ENCODE results near the gene COLGALT1. TPM values are rescaled to one million over a fixed set of nuclear protein-coding genes. Genes with fewer than 3 reads are reported as not detected.
A peak's percentile ranks its signal among the peaks of the same experiment; 100 is the strongest.
"Not testable (repeated sequence)": the region's sequence is repeated elsewhere in the genome, so short reads cannot be mapped to it uniquely, and the experiment has no call there.

Gene COLGALT1
- total RNA-seq, 1 donor: 77.0 TPM

DNA sequence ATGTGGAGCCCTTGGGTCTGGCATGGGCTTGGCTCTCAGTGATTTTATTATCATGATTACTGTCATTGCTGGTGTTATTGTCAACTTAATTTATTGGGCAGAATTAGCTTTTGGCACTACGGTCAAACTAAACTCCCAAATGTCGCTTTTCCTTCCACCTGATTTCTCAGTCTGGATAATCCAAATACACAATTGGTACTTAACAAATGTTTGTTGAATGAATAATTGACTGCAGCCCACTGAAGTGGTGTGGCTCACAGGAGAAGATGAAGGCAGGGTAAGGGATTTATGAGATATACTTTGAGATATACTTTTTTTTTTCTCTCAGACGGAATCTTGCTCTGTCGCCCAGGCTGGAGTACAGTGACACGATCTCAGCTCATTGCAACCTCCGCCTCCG is 1.5 kb downstream of the COLGALT1 start:
- no peak for DNase-seq (ENCODE audit: low read depth in 2 of 3, low spot score in 2 of 3)

- no peak for DNase-seq (ENCODE audit: low read depth in 2 of 3, low spot score in 2 of 3)
Measured at GRCh38 chr19:17557466-17557865, 2.0 kb downstream of the COLGALT1 start.

GRCh38 chr19:17560205-17560595 is 4.8 kb downstream of the COLGALT1 start:
- no peak for DNase-seq (ENCODE audit: low read depth in 2 of 3, low spot score in 2 of 3)

- DNase-seq (ENCODE audit: low read depth in 2 of 3, low spot score in 2 of 3): no peak
Measured at GRCh38 chr19:17562097-17562496, 6.6 kb downstream of the COLGALT1 start.

- DNase-seq (ENCODE audit: low read depth in 2 of 3, low spot score in 2 of 3): peak in 1 of 3 donors; percentile 45
Measured at GRCh38 chr19:17562561-17562960, 7.1 kb downstream of the COLGALT1 start.

- no peak for DNase-seq (ENCODE audit: low read depth in 2 of 3, low spot score in 2 of 3)
Measured at GRCh38 chr19:17564781-17565180, 9.3 kb downstream of the COLGALT1 start.

DNA sequence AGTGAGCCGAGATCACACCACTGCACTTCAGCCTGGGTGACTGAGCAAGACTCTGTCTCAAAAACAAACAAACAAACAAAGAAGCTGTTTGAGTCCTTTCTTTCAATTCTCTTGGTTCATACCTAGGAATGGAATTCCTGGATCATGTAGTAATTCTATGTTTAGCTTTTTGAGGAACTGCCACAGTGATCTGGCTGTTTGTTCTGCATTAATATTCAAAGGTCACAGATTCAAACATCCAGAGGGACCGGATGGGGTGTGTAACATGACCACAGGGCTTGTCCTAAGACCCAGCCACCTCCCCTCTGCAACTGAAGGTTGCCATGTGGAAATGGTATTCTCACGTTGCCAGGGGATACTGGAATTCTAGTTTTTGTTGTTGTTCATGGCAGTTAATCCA is 10.2 kb downstream of the COLGALT1 start:
- DNase-seq (ENCODE audit: low read depth in 2 of 3, low spot score in 2 of 3): no peak

DNA sequence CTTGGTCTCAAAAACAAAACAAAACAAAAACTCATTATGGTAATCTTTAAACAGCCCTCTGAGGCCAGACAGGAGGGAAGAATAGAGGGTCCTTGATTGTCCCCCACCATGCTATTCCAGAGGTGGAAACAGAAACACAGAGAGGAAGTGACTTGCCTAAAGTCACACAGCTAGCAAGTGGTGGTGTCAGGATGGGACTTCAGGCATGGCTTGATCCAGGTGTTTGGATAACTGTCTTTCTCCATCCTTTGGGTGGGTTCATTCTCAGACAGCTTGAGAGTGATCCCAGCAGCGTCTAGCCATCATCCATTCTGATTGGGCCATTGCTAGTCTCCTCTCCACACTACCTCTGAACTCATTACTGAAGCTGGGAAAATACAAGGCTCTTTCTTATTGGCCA is 12.5 kb downstream of the COLGALT1 start:
- no peak for DNase-seq (ENCODE audit: low read depth in 2 of 3, low spot score in 2 of 3)

GRCh38 chr19:17570291-17570690 is 14.8 kb downstream of the COLGALT1 start:
- DNase-seq (ENCODE audit: low read depth in 2 of 3, low spot score in 2 of 3): not testable (repeated sequence)

DNA sequence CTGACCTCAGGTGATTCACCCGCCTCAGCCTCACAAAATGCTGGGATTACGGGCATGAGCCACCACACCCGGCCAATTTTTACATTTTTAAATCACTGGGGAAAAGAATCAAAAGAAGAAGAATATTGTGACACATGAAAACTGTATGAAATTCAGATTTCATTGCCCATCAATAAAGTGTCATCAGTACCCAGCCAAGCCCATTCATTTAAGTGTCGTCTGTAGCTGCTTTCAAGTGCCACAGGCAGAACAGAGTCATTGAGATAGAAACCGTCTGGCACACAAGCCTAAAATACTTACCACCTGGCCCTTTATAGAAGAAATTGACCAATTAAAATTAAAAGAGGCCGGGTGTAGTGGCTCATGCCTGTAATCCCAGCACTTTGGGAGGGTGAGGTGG is 15.3 kb downstream of the COLGALT1 start:
- no peak for DNase-seq (ENCODE audit: low read depth in 2 of 3, low spot score in 2 of 3)

- no peak for DNase-seq (ENCODE audit: low read depth in 2 of 3, low spot score in 2 of 3)
Measured at GRCh38 chr19:17572638-17573037, 17.2 kb downstream of the COLGALT1 start.

GRCh38 chr19:17575871-17576757 is 20.7 kb downstream of the COLGALT1 start:
- no peak for DNase-seq (ENCODE audit: low read depth in 2 of 3, low spot score in 2 of 3)

- DNase-seq (ENCODE audit: low read depth in 2 of 3, low spot score in 2 of 3): no peak
Measured at GRCh38 chr19:17576758-17577456, 21.5 kb downstream of the COLGALT1 start.

GRCh38 chr19:17577457-17578097 is 22.1 kb downstream of the COLGALT1 start:
- no peak for DNase-seq (ENCODE audit: low read depth in 2 of 3, low spot score in 2 of 3)

DNA sequence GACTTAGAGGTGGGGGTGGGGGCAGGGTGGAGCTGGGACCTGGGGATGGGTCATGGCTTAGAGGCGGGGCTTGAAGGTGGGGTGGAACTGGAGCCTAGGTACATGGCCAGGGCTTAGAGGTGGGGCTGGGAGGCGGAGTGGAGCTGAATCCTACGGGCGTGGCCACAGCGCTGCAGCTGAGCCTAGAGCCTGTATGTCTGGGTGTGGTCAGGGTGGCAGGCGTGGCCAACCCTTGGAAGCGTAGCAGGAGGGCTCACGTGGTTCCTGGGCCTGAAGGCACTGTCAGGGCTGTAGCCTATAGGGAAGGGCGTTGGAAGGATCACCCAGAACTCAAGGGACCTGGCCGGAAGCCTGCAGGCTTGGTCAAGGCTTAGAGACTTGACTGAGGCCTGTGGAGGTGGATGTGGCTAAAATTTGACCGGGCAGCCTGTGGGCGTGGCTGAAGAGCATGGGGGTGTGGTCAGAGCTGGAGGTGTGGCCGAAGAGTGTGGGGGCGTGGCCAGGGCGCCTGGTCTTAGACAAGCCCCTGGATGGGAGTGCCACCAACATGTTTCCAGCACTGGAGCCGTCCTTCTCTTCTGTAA is 24.3 kb downstream of the COLGALT1 start:
- no peak for DNase-seq (ENCODE audit: low read depth in 2 of 3, low spot score in 2 of 3)

GRCh38 chr19:17580470-17581144 is 25.2 kb downstream of the COLGALT1 start:
- no peak for DNase-seq (ENCODE audit: low read depth in 2 of 3, low spot score in 2 of 3)

DNA sequence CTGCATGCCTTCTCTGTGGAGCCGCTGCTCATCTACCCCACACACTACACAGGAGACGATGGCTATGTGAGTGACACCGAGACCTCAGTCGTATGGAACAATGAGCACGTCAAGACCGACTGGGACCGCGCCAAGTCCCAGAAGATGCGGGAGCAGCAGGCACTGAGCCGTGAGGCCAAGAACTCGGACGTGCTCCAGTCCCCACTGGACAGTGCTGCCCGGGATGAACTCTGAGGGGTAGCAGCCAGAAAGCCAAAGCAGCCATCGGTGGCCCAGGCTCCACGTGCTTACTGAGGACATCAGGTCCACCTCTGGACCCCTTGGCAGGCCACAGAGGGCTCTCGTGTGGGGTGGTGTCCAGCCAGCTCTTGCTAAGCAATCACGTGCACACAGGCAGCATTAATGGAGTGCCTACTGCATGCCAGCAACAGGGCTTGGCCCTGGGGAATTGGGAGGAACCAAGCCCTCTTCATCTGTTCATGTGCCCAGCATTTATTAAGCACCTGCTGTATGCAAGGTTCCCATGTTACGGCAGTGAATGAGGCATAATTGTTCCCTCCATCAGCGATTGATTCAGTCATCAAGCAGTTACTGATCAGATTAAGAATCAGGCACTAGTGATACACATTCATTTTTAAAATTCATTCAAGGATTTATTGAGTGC is 25.9 kb downstream of the COLGALT1 start:
- DNase-seq (ENCODE audit: low read depth in 2 of 3, low spot score in 2 of 3): no peak

DNA sequence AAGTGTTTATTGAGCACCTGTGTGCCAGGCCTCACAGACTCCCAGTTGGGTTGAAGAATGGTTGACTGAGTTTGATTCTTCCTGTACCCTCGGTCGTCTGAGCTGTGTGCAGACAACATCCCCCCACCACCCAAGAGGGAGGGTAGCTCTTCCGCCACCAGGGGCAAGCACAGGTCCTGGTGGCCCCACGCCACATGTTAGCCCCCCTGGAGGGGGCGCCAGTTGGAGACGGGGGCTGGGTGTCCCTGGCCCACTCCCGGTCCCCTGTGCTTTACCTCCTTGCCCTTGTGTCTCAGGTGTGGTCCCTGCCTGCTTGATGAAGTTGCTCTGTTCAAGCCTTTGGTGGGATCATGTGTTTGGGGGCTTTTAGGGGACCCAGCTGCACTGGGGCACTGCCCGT is 27.2 kb downstream of the COLGALT1 start:
- no peak for DNase-seq (ENCODE audit: low read depth in 2 of 3, low spot score in 2 of 3)

DNA sequence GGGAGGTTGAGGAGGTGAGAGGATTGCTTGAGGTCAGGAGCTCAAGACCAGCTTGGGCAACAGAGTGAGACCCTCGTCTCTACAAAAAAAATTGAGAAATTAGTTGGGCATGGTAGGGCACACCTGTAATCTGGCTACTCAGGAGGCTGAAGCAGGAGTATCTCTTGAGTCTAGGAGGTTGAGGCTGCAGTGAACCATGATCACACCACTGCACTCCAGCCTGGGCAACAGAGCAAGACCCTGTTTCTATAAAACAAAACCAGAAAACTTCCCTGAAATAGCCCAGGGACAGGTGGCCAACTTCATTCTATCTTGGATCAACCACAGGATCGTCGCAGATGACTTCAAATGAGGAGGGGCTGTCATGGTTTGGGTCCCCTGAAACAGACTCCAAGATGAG is 28.7 kb downstream of the COLGALT1 start:
- DNase-seq (ENCODE audit: low read depth in 2 of 3, low spot score in 2 of 3): no peak

- DNase-seq (ENCODE audit: low read depth in 2 of 3, low spot score in 2 of 3): not testable (repeated sequence)
Measured at GRCh38 chr19:17585395-17585794, 29.9 kb downstream of the COLGALT1 start.
